NCI-H1417 (cell line): ENCODE results near the gene DCAF7.

Experiments
- DNase-seq, 3 experiments: peaks; one replicate each; lab custom pipeline; 2025; lab: John Stamatoyannopoulos, UW

DCAF7 gene

DNA sequence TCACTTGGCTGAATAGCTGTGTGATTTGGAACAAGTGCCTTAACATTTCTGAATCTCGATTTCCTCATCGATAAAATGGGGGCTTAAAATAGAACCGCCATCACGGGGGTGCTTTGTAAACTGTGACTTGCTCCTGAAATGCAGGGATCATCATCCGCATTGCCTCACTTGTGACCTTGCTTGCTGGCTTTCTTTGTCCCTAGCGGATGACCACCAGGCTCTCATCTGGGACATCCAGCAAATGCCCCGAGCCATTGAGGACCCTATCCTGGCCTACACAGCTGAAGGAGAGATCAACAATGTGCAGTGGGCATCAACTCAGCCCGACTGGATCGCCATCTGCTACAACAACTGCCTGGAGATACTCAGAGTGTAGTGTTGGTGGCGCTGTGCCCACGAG is 38.5 kb downstream of the DCAF7 start:
- DNase-seq: no peak

GRCh38 chr17:63589646-63590045 is 39.4 kb downstream of the DCAF7 start:
- DNase-seq: no peak

DNA sequence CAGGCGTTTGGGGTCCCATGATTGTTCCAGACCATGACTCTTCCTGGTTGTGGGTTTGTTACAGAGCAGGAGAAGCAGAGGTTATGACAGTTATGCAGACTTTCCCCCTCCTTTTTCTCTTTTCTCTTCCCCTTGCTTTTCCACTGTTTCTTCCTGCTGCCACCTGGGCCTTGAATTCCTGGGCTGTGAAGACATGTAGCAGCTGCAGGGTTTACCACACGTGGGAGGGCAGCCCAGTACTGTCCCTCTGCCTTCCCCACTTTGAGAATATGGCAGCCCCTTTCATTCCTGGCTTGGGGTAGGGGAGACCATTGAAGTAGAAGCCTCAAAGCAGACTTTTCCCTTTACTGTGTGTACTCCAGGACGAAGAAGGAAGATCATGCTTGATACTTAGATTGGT is 42.5 kb downstream of the DCAF7 start:
- no peak for DNase-seq

GRCh38 chr17:63595132-63595531 is 44.9 kb downstream of the DCAF7 start:
- no peak for DNase-seq

DNA sequence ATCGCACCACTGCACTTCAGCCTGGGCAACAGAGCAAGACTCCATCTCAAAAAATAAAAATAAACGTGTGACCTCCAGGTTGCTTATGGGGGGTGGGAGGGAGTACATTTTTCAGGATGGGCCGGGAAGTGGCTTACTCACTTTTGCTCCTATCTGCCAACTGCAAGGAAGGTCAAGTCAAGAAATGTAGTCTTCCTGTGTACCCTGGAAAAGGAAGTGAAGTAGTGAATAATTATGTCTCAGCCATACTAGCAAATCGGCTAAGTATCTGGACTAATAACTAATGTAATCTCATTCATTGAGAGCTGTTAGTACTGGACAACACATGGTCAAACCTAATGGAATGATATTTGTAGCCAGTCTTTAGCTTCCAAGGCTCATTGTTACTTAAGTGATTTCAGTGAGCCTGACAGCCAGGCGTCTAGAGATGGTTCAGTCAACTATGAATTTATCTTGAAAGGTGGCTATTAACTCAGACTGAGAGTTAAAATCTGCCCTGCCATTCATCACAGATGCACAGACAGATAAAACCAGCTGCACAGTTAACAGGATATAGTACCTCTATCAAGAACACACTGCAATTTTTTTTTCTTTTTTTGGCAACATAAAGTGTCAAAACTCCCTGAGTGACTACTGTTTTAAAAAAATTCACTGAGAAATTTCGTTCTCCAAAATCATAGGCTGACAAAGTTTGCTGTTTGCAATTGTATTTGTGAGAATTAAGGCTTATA is 46.7 kb downstream of the DCAF7 start:
- DNase-seq: no peak

- DNase-seq: no peak
Measured at GRCh38 chr17:63598281-63598680, 48.0 kb downstream of the DCAF7 start.

DNA sequence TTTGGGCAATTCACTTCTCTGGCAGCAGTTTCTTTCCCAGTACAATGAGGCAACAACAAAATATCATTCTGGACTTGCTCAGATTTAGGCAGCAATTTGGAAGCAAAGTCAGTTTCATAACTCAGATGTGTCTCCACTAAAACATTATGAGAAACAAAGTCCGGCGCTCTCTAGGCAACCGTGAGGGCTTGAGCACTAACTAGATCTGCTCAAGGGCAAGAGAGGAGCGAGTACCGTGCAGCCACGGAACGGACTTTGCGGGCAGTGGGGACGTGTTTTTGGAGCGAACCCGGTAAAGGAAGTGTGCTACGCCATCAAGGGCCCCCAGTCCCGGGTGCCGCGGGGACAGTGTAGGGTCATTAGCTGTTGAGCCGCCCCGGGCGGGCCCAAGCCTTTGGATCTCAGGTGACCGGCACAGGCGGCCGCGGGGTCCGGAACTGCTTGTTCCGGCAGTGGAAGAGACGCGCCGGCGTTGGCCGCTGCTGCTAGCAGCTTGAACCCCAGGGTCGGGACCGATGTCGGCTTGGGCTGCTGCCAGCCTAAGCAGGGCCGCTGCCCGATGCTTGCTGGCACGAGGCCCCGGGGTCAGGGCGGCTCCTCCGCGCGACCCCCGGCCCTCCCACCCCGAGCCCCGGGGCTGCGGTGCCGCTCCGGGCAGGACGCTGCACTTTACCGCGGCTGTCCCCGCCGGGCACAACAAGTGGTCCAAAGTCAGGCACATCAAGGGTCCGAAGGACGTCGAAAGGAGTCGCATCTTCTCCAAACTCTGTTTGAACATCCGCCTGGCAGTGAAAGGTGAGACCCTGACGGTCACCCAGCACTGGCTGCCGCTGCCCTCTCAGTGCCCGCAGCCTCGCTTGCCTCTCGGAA is 50.5 kb downstream of the DCAF7 start, which contains the start of gene TACO1:
Gene TACO1, plus strand, starts transcription at position 327 of the 870 bp plus-strand sequence. Its CDS starts 189 bp downstream, at position 516.
- DNase-seq: peak; percentile 82 to 87 (median 85)

GRCh38 chr17:63601439-63602371 is 51.4 kb downstream of the DCAF7 start:
- DNase-seq: peak in 1 of 3 experiments; percentile 38

DNA sequence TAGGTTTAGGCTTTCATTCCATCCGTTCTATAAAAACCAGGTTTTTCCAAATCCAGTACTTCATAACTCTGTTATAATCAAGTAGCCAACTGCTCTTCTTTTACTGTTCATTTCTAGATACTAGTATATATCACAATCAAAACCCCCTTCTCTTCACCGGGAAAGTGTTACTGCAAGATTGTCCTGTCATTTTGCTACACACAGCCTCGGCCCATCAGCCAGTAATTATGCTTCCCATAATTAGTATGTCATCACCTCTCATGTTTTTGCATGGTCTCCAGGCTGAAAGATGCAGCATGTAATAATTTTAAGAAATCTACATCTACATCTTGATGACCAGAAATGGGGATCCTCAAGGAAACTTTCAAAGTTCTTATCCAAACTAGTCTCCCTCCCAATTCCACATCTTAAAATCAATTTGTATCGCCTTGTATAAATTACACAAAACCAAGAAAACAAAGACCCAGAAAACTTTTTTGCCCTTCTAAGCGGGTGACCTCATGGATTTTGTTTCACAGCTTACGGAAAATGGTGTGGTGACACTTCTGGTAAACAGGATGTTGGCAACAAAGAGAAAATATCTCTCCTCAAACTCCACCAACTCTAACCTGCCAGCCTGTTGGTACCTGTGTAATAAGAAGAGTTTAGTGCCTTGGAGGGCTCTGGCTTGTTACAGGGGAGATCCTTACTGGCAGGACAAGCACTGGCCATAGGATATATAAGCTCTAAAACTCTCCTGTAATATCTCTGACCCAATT is 59.7 kb downstream of the DCAF7 start:
- no peak for DNase-seq

- DNase-seq: no peak
Measured at GRCh38 chr17:63610854-63611253, 60.6 kb downstream of the DCAF7 start.

DNA sequence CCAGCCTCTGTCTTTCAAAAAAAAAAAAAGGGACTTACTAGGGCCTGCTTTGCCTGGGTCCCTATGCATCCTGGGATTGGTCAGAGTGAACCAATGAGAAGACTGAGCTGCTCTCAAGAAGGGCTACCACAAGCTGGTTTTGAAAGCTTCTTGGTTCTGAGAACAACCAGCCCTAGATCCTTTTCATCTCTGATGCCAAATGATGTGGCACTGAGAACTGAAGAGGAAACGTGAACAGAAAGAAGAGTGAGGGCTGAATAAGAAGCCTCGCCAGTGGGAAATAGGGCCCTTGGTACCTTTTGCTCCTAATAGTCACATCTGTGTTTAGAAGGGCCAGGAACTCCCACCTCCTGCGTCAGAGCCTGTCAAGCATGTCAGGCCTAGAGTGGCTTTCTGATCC is 61.1 kb downstream of the DCAF7 start:
- no peak for DNase-seq

DNA sequence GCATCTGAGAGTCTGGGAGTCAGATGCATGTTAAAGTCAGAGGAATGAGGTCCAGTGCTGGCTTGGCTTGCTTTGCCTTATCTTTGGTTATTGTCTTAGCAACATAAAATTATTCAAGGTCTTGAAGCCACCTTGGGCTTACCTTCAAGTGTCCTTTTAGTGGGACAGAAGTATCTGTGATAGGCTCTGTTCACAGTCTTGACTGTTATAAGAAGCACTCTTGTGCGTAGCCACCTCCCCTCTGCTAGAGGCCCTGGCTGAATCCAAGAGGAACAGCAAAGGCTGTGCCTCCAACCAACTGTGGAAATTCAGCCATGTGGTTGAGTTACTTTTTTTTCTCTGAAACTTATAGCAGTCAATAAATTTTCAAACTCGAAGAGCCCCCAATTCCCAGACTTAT is 63.4 kb downstream of the DCAF7 start:
- no peak for DNase-seq

DNA sequence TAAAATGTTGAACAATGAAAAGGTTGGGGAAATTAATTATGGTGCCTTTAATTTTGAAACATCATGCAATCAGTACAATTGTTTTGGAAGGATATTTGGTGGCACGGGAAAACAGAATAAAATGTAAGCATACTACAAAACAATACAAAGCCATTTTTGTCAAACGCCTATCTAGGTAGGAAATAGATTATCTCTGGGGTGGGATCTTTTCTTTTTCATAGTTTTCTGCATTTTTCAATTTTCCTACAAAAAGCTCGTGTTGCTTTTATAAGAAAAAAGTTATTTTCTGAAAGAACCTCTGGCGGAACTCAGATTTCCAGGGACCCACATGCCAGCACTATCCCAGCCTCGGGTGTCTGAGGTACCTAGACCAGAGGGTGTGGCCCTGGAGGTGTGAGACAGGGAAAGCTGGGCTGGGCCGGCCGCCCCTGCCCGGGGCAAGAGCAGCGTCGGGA is 71.0 kb downstream of the DCAF7 start:
- no peak for DNase-seq

- DNase-seq: peak; percentile 99 to 100 (median 99)
Measured at GRCh38 chr17:63621684-63622573, 71.7 kb downstream of the DCAF7 start, which contains the start of gene MAP3K3. Gene MAP3K3 (plus strand): TSS chr17:63622417. CDS start chr17:63622760, 343 bp downstream.

- DNase-seq: peak; percentile 23 to 69 (median 62)
Measured at GRCh38 chr17:63622574-63623390, 72.5 kb downstream of the DCAF7 start.

DNA sequence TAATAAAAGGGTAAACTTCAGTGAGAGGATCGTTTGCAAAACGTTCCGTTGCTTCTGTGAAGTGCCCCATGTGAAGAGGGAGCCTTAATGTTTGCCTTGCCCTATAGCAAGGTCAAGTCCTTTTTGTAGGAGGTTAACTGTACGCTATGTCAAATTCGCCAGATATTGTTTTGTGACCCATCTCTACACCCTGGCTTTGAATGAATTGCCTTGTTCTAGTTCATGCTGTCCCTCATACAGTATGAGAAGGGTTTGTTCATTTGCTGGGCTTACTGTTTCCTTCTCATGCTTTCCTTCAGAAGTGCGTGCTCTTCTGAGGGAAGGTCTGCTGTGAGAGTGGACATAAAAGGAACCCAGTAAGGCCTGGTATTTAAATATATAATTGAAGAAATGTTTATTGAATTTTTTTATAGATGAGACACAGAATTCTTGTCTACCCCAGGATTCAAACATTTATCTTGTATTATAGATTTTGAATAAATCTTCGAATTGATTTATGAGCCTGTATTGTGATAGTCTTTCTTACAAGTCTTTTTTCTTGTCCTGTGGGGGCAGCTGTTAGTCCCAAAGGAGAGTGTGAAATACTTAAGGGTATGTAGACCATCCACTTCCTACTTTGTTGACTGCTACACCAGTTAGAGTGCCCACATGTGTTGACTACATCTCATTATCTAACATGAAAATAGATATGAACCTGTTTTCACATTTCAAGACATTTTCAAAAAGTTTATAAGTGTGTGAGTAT is 73.7 kb downstream of the DCAF7 start:
- DNase-seq: peak in 1 of 3 experiments; percentile 24

DNA sequence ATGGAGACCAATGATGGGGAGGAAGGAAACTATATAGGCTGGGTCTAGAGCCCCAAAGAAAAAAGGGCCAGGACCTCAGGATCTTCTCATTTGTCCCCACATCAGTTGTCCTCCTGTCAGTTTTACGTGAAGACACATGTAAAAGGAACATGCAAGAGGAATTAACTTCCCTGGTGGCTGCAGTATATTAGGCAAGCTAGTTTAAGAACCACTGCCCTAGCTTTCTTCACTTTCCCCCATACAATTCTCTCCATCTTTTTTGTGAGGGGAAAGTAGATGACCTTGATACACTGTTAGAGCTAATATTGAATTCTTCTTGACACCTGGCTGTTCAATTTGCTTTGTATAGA is 74.2 kb downstream of the DCAF7 start:
- no peak for DNase-seq

- no peak for DNase-seq
Measured at GRCh38 chr17:63626551-63627180, 76.4 kb downstream of the DCAF7 start.
